GM12878 (cell line): ENCODE data around the gene SEC63. TPM values are rescaled to one million over a fixed set of nuclear protein-coding genes. Genes with fewer than 3 reads are reported as not detected.
"Not testable (repeated sequence)": the region's sequence is repeated elsewhere in the genome, so short reads cannot be mapped to it uniquely, and the experiment has no call there.

Experiments
- ATAC-seq: fragments of 200-7000 bp; cut with Tn5 transposase; 3 replicates; pipeline ENCODE4 v1.9.1; 2020; ENCODE audit warnings: mild to moderate bottlenecking, moderate library complexity
- BruUV-seq: library from RNA; stranded (reverse); fragments of 400-500 nt; replicated peaks from 2 replicates; lab custom pipeline; 2021; lab: Mats Ljungman, UMichigan
- CTCF ChIA-PET: fragments of 300-600 bp; sonication (Branson Sonifier 250); formaldehyde crosslinking; extraction: SDS; loops from one replicate; lab custom pipeline; 2021; ENCODE audit warnings: inconsistent platforms; lab: Yijun Ruan, JAX
- POLR2A ChIA-PET: fragments of 350-600 bp; formaldehyde crosslinking; extraction: SDS; loops from one replicate; lab custom pipeline; 2021; ENCODE audit warnings: inconsistent platforms; lab: Charles Lee
- RAD21 ChIA-PET: fragments of 300-600 bp; sonication (Branson Sonifier 250); formaldehyde crosslinking; loops from one replicate; lab custom pipeline; 2023; ENCODE audit warnings: antibody characterized with exemption; ENCODE audit not compliant: unreplicated experiment; lab: Charles Lee
- SMC1A ChIA-PET: fragments of 300-600 bp; sonication (Branson Sonifier 250); formaldehyde crosslinking; loops from one replicate; lab custom pipeline; 2023; ENCODE audit not compliant: unreplicated experiment, uncharacterized antibody; lab: Charles Lee
- DNase-seq: peaks from one replicate; pipeline ENCODE4 v3.0.0-alpha.2; 2011; ENCODE audit warnings: low read depth, low spot score
- FAIRE-seq: peaks from 3 replicates; lab custom pipeline; 2011; peaks lifted over from hg19 to GRCh38; lab: Jason Lieb, UNC
- H2AFZ ChIP-seq: 2 replicates; pipeline ENCODE4 v1.6.0; 2011; ENCODE audit warnings: low read depth, low read length, control low read depth; ENCODE audit not compliant: control insufficient read depth
- H3K27ac ChIP-seq: 2 replicates; pipeline ENCODE4 v1.5.1; 2011; ENCODE audit warnings: control low read depth; ENCODE audit not compliant: control insufficient read depth, insufficient read depth
- H3K27me3 ChIP-seq, 2 experiments: replicated peaks in 1 of 2; 2 replicates each; pipeline versions ENCODE4 v1.6.0 to v1.6.1; 2011; ENCODE audit warnings: low read length in 1 of 2; ENCODE audit not compliant: control insufficient read depth in 2 of 2, insufficient read depth in 2 of 2
- H3K36me3 ChIP-seq, 2 experiments: 2 replicates each; pipeline ENCODE4 v1.5.1; 2011; ENCODE audit warnings: low read length in 1 of 2; ENCODE audit not compliant: control insufficient read depth in 2 of 2, insufficient read depth in 2 of 2
- H3K4me1 ChIP-seq: 2 replicates; pipeline ENCODE4 v1.6.1; 2011; ENCODE audit warnings: mild to moderate bottlenecking, low read length, moderate library complexity, mixed read lengths; ENCODE audit not compliant: control insufficient read depth, insufficient read depth
- H3K4me2 ChIP-seq: 2 replicates; pipeline ENCODE4 v1.6.0; 2011; ENCODE audit warnings: control low read depth; ENCODE audit not compliant: control insufficient read depth, insufficient read depth
- H3K4me3 ChIP-seq: fragments of 200-600 bp; sonication (generic); 2 replicates; pipeline ENCODE4 v1.5.1; 2016
- H3K79me2 ChIP-seq: 2 replicates; pipeline ENCODE4 v1.6.0; 2011; ENCODE audit warnings: low read length; ENCODE audit not compliant: control insufficient read depth, insufficient read depth
- H3K9ac ChIP-seq: 2 replicates; pipeline ENCODE4 v1.8.0; 2011; ENCODE audit warnings: low read length, control low read depth, mixed read lengths; ENCODE audit not compliant: control insufficient read depth, insufficient read depth
- H3K9me3 ChIP-seq: replicated peaks from 3 replicates; pipeline ENCODE4 v1.5.1; 2011; ENCODE audit warnings: mild to moderate bottlenecking, low read length; ENCODE audit not compliant: control insufficient read depth, insufficient read depth
- H4K20me1 ChIP-seq: 2 replicates; pipeline ENCODE4 v1.6.0; 2011; ENCODE audit not compliant: control insufficient read depth, insufficient read depth
- BCL11A ChIP-seq: IDR thresholded peaks from 2 replicates; pipeline ENCODE4 v1.6.1; 2011; ENCODE audit warnings: low read depth, low read length
- EGR1 ChIP-seq, 2 experiments: IDR thresholded peaks; 1 replicate in 1 of 2; 2 replicates in 1 of 2; pipeline ENCODE4 v1.6.1; 2011 to 2012; ENCODE audit warnings: low read depth in 2 of 2, low read length in 2 of 2, borderline replicate concordance in 1 of 2, mild to moderate bottlenecking in 1 of 2, moderate library complexity in 1 of 2
- NFXL1 ChIP-seq: fragments of 450-650 bp; IDR thresholded peaks from 2 replicates; pipeline ENCODE4 v1.6.1; 2017; ENCODE audit warnings: antibody characterized with exemption, mild to moderate bottlenecking, borderline replicate concordance
- PAX5 ChIP-seq: IDR thresholded peaks from 2 replicates; pipeline ENCODE4 v1.6.1; 2011; ENCODE audit warnings: low read depth, low read length, borderline replicate concordance
- POLR2AphosphoS2 ChIP-seq: IDR thresholded peaks from 2 replicates; pipeline ENCODE4 v1.6.1; 2011; ENCODE audit warnings: low read depth, mild to moderate bottlenecking, low read length, improper control_type of control experiment, moderate library complexity
- RAD51 ChIP-seq: fragments of 450-650 bp; IDR thresholded peaks from 2 replicates; pipeline ENCODE4 v1.6.1; 2016; ENCODE audit warnings: moderate library complexity, mild to moderate bottlenecking, inconsistent platforms
- ZBED1 ChIP-seq: IDR thresholded peaks from 2 replicates; pipeline ENCODE4 v1.6.1; 2016; ENCODE audit warnings: borderline replicate concordance
- WGBS: methylation state at CpG from one replicate; pipeline ENCODE4 v1.1.6; 2016; ENCODE audit warnings: low lambda C conversion rate; ENCODE audit not compliant: insufficient replicate concordance, insufficient coverage; ENCODE audit errors: missing lambda C conversion rate; 5-methylcytosine and 5-hydroxymethylcytosine counted together
- in situ Hi-C: fragments of 300-500 bp; cut with MboI; formaldehyde crosslinking; loops from 9 replicates; pipeline ENCODE4 v1.14.3; 2018; ENCODE audit warnings: mixed read lengths
- intact Hi-C: fragments of 100-400 bp; cut with micrococcal nuclease; formaldehyde crosslinking; loops from one replicate; pipeline ENCODE4 v1.14.2; 2022; ENCODE audit not compliant: unreplicated experiment
- polyA plus RNA-seq, 11 experiments: library from polyadenylated mRNA; depleted of rRNA in 4 of 11; unstranded in 6 of 11; stranded (reverse) in 5 of 11; fragments of >200 nt; fragmentation: Nextera tagmentation in 4 of 11; fragmentation: Illumina TruSeq in 1 of 11; extraction: Ambion mirVana in 4 of 11; extraction: Trizol in 1 of 11; gene quantifications; 1 replicate in 1 of 11; 2 replicates in 10 of 11; pipeline versions ENCODE4 v1.2.1 to v1.2.3, GENCODE V29; 2011 to 2016; ENCODE audit warnings: inconsistent platforms in 2 of 11, missing spikeins in 2 of 11, low read depth in 1 of 11
- total RNA-seq, 4 experiments: library from RNA; depleted of rRNA in 3 of 4; stranded (reverse); fragments of >200 nt in 3 of 4; fragmentation: Illumina TruSeq in 1 of 4; extraction: Trizol in 1 of 4; gene quantifications; 2 replicates each; pipeline versions ENCODE4 v1.2.1 to v1.2.3, GENCODE V29; 2013 to 2021
- TF ChIP-seq, protein P1 (sequence below): fragments of 450-650 bp; IDR thresholded peaks from 2 replicates; pipeline ENCODE4 v1.6.1; 2016; ENCODE audit warnings: mild to moderate bottlenecking

The SEC63 gene
- total and polyA plus RNA-seq, 10 of the 15 experiments (the other 5 are each of a cell fraction or from before 2014, with no cell fraction given), result 10.1 to 87.0 (median 34.3) TPM

DNA sequence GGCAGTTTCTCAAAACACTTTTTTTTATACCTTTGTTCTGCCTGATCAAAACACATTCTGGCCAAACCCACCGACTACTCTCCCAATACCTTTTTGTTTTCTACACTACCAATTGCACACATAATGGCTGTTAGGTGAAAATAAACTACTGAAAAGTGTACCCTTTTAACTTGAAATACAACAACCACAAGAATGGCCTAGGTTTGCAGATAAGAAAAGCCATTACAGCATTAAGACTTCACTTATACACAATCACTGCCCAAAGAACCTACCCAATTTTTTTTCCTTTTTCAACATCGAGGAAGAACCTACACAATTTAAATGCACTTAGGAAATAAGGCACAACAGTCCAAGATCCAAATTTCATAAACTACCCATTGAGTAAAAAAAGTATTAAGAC lies 1.8 kb downstream of the SEC63 start (continued):
- TF ChIP-seq POLR2AphosphoS2, result no peak
- no peak for TF ChIP-seq PAX5
- no peak for TF ChIP-seq ZBED1
- TF ChIP-seq BCL11A, result no peak
- TF ChIP-seq RAD51, result no peak
- no peak for TF ChIP-seq NFXL1
- no peak for TF ChIP-seq EGR1 (IDR thresholded peaks at IDR 0.05; ENCODE audit: borderline replicate concordance in 1 of 2, low read depth in 2 of 2, low read length in 2 of 2)

DNA sequence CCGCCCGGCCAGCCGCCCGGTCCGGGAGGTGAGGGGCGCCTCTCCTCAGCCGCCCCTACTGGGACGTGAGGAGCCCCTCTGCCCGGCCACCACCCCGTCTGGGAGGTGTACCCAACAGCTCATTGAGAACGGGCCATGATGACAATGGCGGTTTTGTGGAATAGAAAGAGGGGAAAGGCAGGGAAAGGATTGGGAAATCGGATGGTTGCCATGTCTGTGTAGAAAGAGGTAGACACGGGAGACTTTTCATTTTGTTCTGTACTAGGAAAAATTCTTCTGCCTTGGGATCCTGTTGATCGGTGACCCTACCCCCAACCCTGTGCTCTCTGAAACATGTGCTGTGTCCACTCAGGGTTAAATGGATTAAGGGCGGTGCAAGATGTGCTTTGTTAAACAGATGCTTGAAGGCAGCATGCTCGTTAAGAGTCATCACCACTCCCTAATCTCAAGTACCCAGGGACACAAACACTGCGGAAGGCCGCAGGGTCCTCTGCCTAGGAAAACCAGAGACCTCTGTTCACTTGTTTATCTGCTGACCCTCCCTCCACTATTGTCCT lies 4.1 kb downstream of the SEC63 start:
- POLR2A ChIA-PET, result not testable (repeated sequence)

More for the DNA sequence above, 4.1 kb downstream of the SEC63 start:
- H3K4me2 ChIP-seq, ATAC-seq, RAD21 ChIA-PET, H3K36me3 ChIP-seq, H3K4me3 ChIP-seq, H3K4me1 ChIP-seq, H3K27me3 ChIP-seq, H3K27ac ChIP-seq, H3K9me3 ChIP-seq, in situ Hi-C loops, H2AFZ ChIP-seq, CTCF ChIA-PET, H3K9ac ChIP-seq, DNase-seq, intact Hi-C loops, H4K20me1 ChIP-seq, FAIRE-seq, SMC1A ChIA-PET: not testable (repeated sequence)
- TF ChIP-seq, protein P1, sequence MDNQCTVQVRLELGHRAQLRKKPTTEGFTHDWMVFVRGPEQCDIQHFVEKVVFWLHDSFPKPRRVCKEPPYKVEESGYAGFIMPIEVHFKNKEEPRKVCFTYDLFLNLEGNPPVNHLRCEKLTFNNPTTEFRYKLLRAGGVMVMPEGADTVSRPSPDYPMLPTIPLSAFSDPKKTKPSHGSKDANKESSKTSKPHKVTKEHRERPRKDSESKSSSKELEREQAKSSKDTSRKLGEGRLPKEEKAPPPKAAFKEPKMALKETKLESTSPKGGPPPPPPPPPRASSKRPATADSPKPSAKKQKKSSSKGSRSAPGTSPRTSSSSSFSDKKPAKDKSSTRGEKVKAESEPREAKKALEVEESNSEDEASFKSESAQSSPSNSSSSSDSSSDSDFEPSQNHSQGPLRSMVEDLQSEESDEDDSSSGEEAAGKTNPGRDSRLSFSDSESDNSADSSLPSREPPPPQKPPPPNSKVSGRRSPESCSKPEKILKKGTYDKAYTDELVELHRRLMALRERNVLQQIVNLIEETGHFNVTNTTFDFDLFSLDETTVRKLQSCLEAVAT, result 0 out of 2 replicates have a peak, but pooled peaks have one; percentile 53
- peaks cover 80% of the 10 kb centered on the region for H3K79me2 ChIP-seq
- TSS peak; percentile 35 for BruUV-seq
- WGBS, result 95% methylated on average over 12 of the region's 19 CpGs
